ENCODE data around the gene MCL1.

Gene MCL1

GRCh38 chr1:150537732-150538684 is 41.4 kb downstream of the MCL1 start:
- no peak for DNase-seq (ENCODE audit: low spot score)

GRCh38 chr1:150536836-150537731 is 42.3 kb downstream of the MCL1 start:
- no peak for DNase-seq (ENCODE audit: low spot score)

GRCh38 chr1:150535511-150536287 is 43.7 kb downstream of the MCL1 start:
- peak; percentile 33 for DNase-seq (ENCODE audit: low spot score)

GRCh38 chr1:150534002-150534401 is 45.4 kb downstream of the MCL1 start:
- no peak for DNase-seq (ENCODE audit: low spot score)

- DNase-seq (ENCODE audit: low spot score): no peak
These were observed 46.5 kb downstream of the MCL1 start for GRCh38 chr1:150532860-150533259.

GRCh38 chr1:150530491-150531159 is 48.8 kb downstream of the MCL1 start:
- no peak for DNase-seq (ENCODE audit: low spot score)

GRCh38 chr1:150529017-150529416 is 50.4 kb downstream of the MCL1 start:
- peak; percentile 70 for DNase-seq (ENCODE audit: low spot score)

GRCh38 chr1:150528196-150528595 is 51.2 kb downstream of the MCL1 start:
- DNase-seq (ENCODE audit: low spot score): no peak

GRCh38 chr1:150525348-150525747 is 54.1 kb downstream of the MCL1 start:
- DNase-seq (ENCODE audit: low spot score): no peak

Data from SW480 (cell line).